NT2/D1 (cell line): ENCODE measurements around the gene CENPX.

ENCODE experiments used
- SUZ12 ChIP-seq: IDR thresholded peaks from 2 replicates; pipeline ENCODE4 v1.6.1; 2011; ENCODE audit not compliant: insufficient read length, insufficient read depth; ENCODE audit errors: extremely low read depth
- ZNF274 ChIP-seq: IDR thresholded peaks from 2 replicates; pipeline ENCODE4 v1.6.1; 2011; ENCODE audit warnings: mild to moderate bottlenecking, low read depth, low read length

DNA sequence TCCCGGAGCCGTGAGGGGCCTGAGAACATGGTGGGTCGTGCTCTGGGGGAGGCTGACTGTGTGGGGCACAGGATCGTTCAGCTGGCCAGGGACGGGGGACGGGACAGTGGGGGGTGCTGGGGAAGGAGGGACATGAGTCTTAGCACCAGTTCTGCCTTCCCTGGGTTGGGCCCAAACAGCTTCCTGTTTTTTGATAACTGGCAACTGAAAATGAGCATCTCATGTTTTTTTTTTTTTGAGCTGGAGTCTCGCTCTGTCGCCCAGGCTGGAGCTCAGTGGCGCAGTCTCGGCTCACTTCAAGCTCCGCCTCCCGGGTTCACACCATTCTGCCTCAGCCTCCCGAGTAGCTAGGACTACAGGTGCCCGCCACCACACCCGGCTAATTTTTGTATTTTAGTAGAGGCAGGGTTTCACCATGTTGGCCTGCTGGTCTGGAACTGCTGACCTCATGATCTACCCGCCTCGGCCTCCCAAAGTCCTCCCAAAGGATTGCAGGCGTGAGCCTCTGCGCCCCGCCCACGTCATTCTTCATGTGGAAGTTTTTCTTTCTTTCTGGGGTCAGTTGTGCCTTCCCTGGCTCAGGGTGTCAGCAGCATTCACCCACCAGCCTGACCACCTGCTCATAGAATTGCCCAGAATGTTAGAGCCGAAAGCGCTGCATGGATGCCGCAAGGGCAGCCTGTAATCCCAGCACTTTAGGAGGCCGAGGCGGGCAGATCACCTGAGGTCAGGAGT is 38.9 kb downstream of the CENPX start:
- no peak for TF ChIP-seq ZNF274
- TF ChIP-seq SUZ12, result no peak
